Progenitor cell of endocrine pancreas (in vitro differentiated cells): ENCODE data around the gene ASIC1. TPM values are rescaled to one million over a fixed set of nuclear protein-coding genes. Genes with fewer than 3 reads are reported as not detected.
A peak's percentile ranks its signal among the peaks of the same experiment; 100 is the strongest.

ENCODE experiments used
- DNase-seq: peaks from one replicate; pipeline ENCODE4 v3.0.0; 2021; ENCODE audit warnings: low spot score; ENCODE audit not compliant: unreplicated experiment
- H3K27ac Mint-ChIP-seq: 2 replicates; pipeline ENCODE4 v1.8.0; 2021; ENCODE audit warnings: mild to moderate bottlenecking, moderate library complexity, mixed read lengths
- H3K27me3 Mint-ChIP-seq: 2 replicates; pipeline ENCODE4 v1.8.0; 2021; ENCODE audit warnings: mixed read lengths
- H3K36me3 Mint-ChIP-seq: 2 replicates; pipeline ENCODE4 v1.8.0; 2022; ENCODE audit warnings: mixed read lengths; ENCODE audit not compliant: insufficient read depth
- H3K4me1 Mint-ChIP-seq: 2 replicates; pipeline ENCODE4 v1.8.0; 2021; ENCODE audit warnings: low read depth, mixed read lengths
- H3K4me3 Mint-ChIP-seq: 2 replicates; pipeline ENCODE4 v1.8.0; 2021; ENCODE audit warnings: low read depth, mild to moderate bottlenecking, moderate library complexity, mixed read lengths
- H3K9me3 Mint-ChIP-seq: 2 replicates; pipeline ENCODE4 v1.8.0; 2021; ENCODE audit warnings: low read depth, mixed read lengths
- CTCF ChIP-seq: fragments of 200-600 bp; sonication (generic); IDR thresholded peaks from one replicate; pipeline ENCODE4 v1.5.0; 2021; ENCODE audit warnings: antibody characterized with exemption, mild to moderate bottlenecking; ENCODE audit not compliant: unreplicated experiment
- total RNA-seq: library from RNA; stranded (reverse); gene quantifications from 2 replicates; pipeline ENCODE4 v1.2.1, GENCODE V29; 2021

Gene ASIC1
- total RNA-seq, 1 donor from 2014 or later, result 5.2 TPM

- H3K4me3 Mint-ChIP-seq, result peak overlapping the region; percentile 17
- no peaks in the 10 kb centered on the region for H3K9me3 Mint-ChIP-seq
- H3K27ac Mint-ChIP-seq, result no peak overlapping the region
Observed at GRCh38 chr12:50088577-50089335, 31.4 kb downstream of the ASIC1 start.

GRCh38 chr12:50089730-50090129, 32.3 kb downstream of the ASIC1 start:
- TF ChIP-seq CTCF, result no peak
- H3K27ac Mint-ChIP-seq, result no peak overlapping the region
- peaks cover 8% of the 10 kb centered on the region for H3K4me1 Mint-ChIP-seq
- DNase-seq, result no peak
- peaks cover 25% of the 10 kb centered on the region for H3K36me3 Mint-ChIP-seq
- no peak overlapping the region for H3K4me3 Mint-ChIP-seq
- H3K27me3 Mint-ChIP-seq, result no peaks in the 10 kb centered on the region
- no peaks in the 10 kb centered on the region for H3K9me3 Mint-ChIP-seq

More at GRCh38 chr12:50088577-50089335, 31.4 kb downstream of the ASIC1 start:
- Mint-ChIP-seq H3K4me1 (peaks cover 9% of the 10 kb centered on the region), H3K27me3 (no peaks in the 10 kb centered on the region), H3K36me3 (peaks cover 24% of the 10 kb centered on the region)
- peak; percentile 86 for TF ChIP-seq CTCF
- no peak for DNase-seq

DNA sequence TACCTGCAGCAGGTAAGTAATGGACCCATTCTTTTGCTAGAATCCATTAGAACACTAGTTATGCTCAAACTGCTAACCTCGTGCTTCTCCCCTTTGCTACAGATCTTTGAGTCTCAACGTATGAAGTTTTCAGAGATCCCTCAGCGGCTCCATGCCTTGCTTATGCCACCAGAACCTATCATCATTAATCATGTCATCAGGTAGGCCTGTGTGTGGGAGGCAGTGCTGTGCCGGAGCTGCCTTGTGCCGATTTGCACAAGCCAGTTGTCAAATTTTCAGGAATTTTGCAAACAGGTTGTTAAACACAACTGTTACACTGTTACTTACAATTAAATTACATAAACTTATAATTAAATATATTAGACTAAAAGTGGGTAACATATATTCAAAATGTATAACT, 33.0 kb downstream of the ASIC1 start:
- Mint-ChIP-seq H3K4me1 (peaks cover 7% of the 10 kb centered on the region), H3K4me3 (no peak overlapping the region), H3K36me3 (peaks cover 28% of the 10 kb centered on the region), H3K9me3 (no peaks in the 10 kb centered on the region), H3K27ac (no peak overlapping the region), H3K27me3 (no peaks in the 10 kb centered on the region)
- TF ChIP-seq CTCF, result no peak
- DNase-seq, result no peak

- H3K4me1 Mint-ChIP-seq, result peaks cover 2% of the 10 kb centered on the region
Observed at GRCh38 chr12:50097952-50098351, 40.6 kb downstream of the ASIC1 start.

DNA sequence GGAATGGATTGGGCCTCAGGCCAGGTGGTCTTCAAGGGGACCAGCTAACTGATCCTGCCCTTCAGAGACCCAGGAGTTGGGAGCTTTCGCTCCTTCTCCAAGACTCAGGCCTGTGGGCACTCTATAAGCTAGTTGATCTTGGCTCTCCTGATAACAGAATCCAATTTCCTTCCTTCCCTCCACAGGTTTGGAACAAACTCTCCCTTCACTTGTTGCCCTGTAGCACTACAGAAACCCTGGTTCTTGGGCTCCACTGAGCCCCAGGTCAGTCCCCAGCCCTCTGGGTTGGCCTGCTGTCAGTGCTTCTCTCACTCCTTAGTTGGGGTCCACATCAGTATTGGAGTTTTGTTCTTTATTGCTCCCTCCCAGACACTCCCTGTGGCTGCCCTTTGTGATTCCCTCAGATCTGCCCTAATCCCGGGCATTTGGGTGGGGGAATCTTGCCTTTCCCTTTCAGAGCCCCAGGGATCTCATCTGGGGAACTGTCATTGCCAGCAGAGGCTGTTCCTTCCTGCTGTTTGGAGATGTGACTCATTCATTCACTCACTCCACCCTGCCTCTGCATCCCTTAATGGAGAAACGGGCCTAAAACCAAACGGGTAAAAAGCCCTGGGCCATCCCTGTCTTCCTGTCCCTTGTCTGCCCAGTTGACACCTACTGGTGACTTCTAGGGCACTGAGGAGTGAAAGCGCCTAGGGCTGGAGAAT, 42.1 kb downstream of the ASIC1 start:
- Mint-ChIP-seq H3K9me3 (no peaks in the 10 kb centered on the region), H3K27me3 (peaks cover 2% of the 10 kb centered on the region), H3K27ac (no peak overlapping the region), H3K36me3 (peaks cover 38% of the 10 kb centered on the region), H3K4me1 (peaks cover 15% of the 10 kb centered on the region), H3K4me3 (no peak overlapping the region)
- DNase-seq, result no peak
- no peak for TF ChIP-seq CTCF

More at GRCh38 chr12:50097952-50098351, 40.6 kb downstream of the ASIC1 start:
- no peak for DNase-seq
- Mint-ChIP-seq H3K27ac (no peak overlapping the region), H3K9me3 (no peaks in the 10 kb centered on the region), H3K27me3 (no peaks in the 10 kb centered on the region), H3K4me3 (no peak overlapping the region), H3K36me3 (peaks cover 40% of the 10 kb centered on the region)
- TF ChIP-seq CTCF, result no peak
